Measurements from ENCODE around the gene PSTPIP1. TPM values are rescaled to one million over a fixed set of nuclear protein-coding genes. Genes with fewer than 3 reads are reported as not detected.

PSTPIP1 gene
- total and polyA plus RNA-seq, 7 donors: 2.1 to 14.3 (median 7.4) TPM

DNA sequence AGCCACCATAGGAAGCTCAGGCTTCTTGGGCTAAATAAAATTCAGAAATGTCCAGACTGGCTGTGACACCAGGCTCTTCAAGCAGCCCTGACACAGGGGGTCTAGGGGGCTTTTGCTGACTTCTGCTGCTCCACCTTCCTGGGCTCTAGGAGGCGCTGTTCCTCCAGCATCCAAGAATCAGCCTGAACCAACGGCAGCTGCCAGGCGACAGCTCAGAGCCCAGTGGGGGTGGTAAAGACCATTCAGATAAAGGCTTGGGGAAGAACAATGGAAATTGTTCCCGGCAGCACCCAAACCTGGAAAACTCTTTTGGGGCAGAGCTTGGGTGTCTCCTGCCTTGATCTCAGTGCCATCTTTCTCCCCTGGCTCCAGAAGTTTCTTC is 21.6 kb upstream of the PSTPIP1 start:
- H3K36me3 ChIP-seq: no peaks in the 10 kb centered on the region
- H3K9me3 ChIP-seq: no peaks in the 10 kb centered on the region
- 13 to 28% methylated on average over 4 of the region's 4 CpGs for WGBS, 2 donors
- H3K4me3 ChIP-seq: no peak overlapping the region
- no peak for TF ChIP-seq POLR2A (IDR thresholded peaks at IDR 0.05)
- TF ChIP-seq, protein P1, sequence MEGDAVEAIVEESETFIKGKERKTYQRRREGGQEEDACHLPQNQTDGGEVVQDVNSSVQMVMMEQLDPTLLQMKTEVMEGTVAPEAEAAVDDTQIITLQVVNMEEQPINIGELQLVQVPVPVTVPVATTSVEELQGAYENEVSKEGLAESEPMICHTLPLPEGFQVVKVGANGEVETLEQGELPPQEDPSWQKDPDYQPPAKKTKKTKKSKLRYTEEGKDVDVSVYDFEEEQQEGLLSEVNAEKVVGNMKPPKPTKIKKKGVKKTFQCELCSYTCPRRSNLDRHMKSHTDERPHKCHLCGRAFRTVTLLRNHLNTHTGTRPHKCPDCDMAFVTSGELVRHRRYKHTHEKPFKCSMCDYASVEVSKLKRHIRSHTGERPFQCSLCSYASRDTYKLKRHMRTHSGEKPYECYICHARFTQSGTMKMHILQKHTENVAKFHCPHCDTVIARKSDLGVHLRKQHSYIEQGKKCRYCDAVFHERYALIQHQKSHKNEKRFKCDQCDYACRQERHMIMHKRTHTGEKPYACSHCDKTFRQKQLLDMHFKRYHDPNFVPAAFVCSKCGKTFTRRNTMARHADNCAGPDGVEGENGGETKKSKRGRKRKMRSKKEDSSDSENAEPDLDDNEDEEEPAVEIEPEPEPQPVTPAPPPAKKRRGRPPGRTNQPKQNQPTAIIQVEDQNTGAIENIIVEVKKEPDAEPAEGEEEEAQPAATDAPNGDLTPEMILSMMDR (IDR thresholded peaks at IDR 0.05): peak in 2 of 4 experiments; percentile 23 to 24
- no peak for TF ChIP-seq EP300 (IDR thresholded peaks at IDR 0.05)
- TF ChIP-seq POLR2AphosphoS5 (IDR thresholded peaks at IDR 0.05): no peak
- no peaks in the 10 kb centered on the region for H3K27me3 ChIP-seq
- peaks cover 0 to 25% (median 13%) of the 10 kb centered on the region in 4 donors for H3K4me1 ChIP-seq
- intact Hi-C loops (cut with DNase I): no loop called here
- no peak for DNase-seq
- peak overlapping the region in 2 of 4 donors; percentile 74 to 75 for H3K27ac ChIP-seq

DNA sequence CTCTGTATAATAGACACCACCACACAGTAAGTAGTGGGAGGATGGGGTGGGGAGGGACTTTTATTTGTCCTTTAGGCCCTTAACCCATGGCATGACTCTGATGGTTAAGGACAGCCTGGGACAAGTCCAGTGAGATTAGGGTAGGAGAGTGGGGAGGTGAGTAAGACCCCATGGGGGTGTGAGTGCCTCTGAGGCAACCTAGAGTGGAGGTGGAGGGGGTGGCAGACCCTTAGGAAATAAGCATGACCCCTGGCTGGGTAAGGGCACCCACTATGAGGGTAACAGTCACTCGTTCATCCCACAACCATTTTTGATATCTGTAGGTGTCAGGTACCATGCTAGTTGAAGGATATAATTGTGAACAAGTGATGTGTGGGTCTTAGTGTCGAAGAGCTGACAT is 21.0 kb upstream of the PSTPIP1 start:
- Histone ChIP-seq H3K27me3 (no peaks in the 10 kb centered on the region), H3K4me3 (no peak overlapping the region), H3K9me3 (no peaks in the 10 kb centered on the region), H3K27ac (peak overlapping the region in 1 of 4 donors; percentile 74), H3K4me1 (peaks cover 0 to 22% (median 13%) of the 10 kb centered on the region in 4 donors), H3K36me3 (no peaks in the 10 kb centered on the region)
- TF ChIP-seq POLR2AphosphoS5 (IDR thresholded peaks at IDR 0.05) (no peak), EP300 (IDR thresholded peaks at IDR 0.05) (no peak), POLR2A (IDR thresholded peaks at IDR 0.05) (no peak)
- TF ChIP-seq, protein P1 (IDR thresholded peaks at IDR 0.05): no peak
- WGBS, 2 donors: 90 to 92% methylated on average over 2 of the region's 2 CpGs
- intact Hi-C loops (cut with DNase I): no loop called here
- DNase-seq: no peak

DNA sequence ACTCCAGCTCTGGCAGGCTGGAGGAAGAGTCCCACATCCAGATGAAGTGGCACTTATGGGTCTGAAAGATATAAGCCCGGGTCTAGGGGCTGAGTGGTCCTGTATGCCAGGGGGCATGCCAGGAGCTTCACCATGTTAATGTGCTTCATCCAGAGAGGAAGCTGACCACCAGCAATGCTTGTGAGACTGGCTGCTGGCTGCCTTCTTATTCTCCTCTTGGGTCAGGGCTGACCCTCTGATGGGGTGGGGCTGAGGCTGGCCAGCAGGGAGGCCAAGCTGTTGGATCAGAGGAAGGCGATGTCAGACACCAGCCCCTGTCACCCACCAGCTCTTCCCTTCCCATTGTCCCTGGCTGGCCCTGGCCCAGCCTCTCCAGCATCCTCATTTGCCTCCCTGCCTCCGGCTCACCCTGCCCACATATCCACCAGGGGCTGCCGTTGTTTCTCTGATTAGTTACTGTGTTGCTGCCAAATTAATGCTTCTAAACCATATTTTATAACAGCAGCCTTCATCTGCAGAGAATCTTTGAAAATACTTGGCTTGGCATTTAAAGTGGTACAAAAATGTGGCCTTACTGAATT is 20.4 kb upstream of the PSTPIP1 start:
- no peaks in the 10 kb centered on the region for H3K9me3 ChIP-seq
- H3K4me1 ChIP-seq: peaks cover 0 to 22% (median 13%) of the 10 kb centered on the region in 4 donors
- no peak for DNase-seq
- H3K27me3 ChIP-seq: no peaks in the 10 kb centered on the region
- WGBS, 2 donors: 76 to 83% methylated on average over 4 of the region's 4 CpGs
- H3K27ac ChIP-seq: no peak overlapping the region
- intact Hi-C loops (cut with DNase I): no loop called here
- no peak for TF ChIP-seq POLR2A (IDR thresholded peaks at IDR 0.05)
- TF ChIP-seq POLR2AphosphoS5 (IDR thresholded peaks at IDR 0.05): no peak
- TF ChIP-seq EP300 (IDR thresholded peaks at IDR 0.05): no peak
- TF ChIP-seq, protein P1 (IDR thresholded peaks at IDR 0.05): no peak
- H3K36me3 ChIP-seq: no peaks in the 10 kb centered on the region
- no peak overlapping the region for H3K4me3 ChIP-seq

DNA sequence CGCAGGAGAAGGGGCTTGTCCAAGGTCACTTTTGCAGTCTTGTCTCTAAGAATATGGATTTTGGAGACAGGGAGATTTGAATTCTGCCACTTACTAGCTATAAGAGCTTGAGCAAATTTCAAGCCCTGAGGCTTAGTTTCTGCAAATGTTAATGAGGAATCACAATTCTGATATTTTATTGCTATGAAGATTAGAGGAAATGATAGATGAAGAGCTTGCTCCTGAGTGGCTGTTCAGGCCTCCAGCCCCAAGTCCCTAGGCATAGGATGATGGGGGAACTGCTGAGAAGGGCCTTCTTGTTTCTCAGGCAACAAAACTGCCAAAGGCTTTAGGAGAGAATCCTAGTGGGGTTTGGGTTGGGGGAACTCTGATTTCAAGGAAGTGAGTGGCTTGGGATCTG is 18.8 kb upstream of the PSTPIP1 start:
- 93% methylated on average over 1 of the region's 1 CpG for WGBS, 2 donors
- H3K27ac ChIP-seq: no peak overlapping the region
- no peak for DNase-seq
- H3K4me3 ChIP-seq: no peak overlapping the region
- TF ChIP-seq POLR2A (IDR thresholded peaks at IDR 0.05): no peak
- no peak for TF ChIP-seq EP300 (IDR thresholded peaks at IDR 0.05)
- no peaks in the 10 kb centered on the region for H3K27me3 ChIP-seq
- H3K4me1 ChIP-seq: peaks cover 0 to 22% (median 13%) of the 10 kb centered on the region in 4 donors
- H3K9me3 ChIP-seq: no peaks in the 10 kb centered on the region
- no peaks in the 10 kb centered on the region for H3K36me3 ChIP-seq
- intact Hi-C loops (cut with DNase I): no loop called here

DNA sequence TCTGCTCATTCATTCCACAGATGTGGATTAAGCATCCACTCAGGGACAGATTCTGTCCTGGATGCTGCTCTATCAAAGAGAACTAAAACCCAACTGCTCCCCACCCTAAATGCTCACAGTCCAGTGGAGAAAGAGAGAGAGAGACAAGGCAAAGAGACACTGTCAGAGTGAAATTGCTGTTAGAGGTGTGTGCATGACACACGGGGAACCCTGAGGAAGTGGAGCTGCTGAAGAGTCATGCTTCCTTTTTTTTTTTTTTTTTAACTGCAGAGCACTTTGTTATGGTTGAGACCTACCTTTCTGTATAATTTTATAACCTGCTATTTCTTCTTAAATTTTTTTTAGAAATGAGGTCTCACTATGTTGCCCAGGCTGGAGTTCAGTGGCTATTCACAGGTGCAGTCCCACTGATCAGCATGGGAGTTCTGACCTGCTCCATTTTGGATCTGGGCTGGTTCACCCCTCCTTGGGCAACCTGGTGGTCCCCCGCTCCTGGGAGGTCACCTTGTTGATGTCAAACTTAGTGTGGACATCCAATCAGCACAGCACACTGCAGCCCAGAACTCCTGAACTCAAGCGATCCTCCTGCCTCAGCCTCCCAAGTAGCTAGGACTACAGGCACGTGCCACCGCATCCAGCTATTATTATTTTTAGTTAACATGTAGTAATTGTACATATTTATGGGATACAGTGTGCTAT is 18.2 kb upstream of the PSTPIP1 start:
- TF ChIP-seq, protein P1 (IDR thresholded peaks at IDR 0.05): no peak
- TF ChIP-seq EP300 (IDR thresholded peaks at IDR 0.05): no peak
- no peak for TF ChIP-seq POLR2AphosphoS5 (IDR thresholded peaks at IDR 0.05)
- no peak for TF ChIP-seq POLR2A (IDR thresholded peaks at IDR 0.05)
- H3K27ac ChIP-seq: no peak overlapping the region
- intact Hi-C loops (cut with DNase I): no loop called here
- no peaks in the 10 kb centered on the region for H3K27me3 ChIP-seq
- peaks cover 0 to 22% (median 13%) of the 10 kb centered on the region in 4 donors for H3K4me1 ChIP-seq
- 81 to 84% methylated on average over 5 of the region's 5 CpGs for WGBS, 2 donors
- H3K36me3 ChIP-seq: no peaks in the 10 kb centered on the region
- H3K9me3 ChIP-seq: no peaks in the 10 kb centered on the region
- H3K4me3 ChIP-seq: no peak overlapping the region
- DNase-seq: no peak

All from sigmoid colon (tissue), 7 donors.